Thyroid gland (tissue), 4 donors: ENCODE measurements around the gene SLC10A3. TPM values are rescaled to one million over a fixed set of nuclear protein-coding genes. Genes with fewer than 3 reads are reported as not detected.

Source experiments
- DNase-seq, 2 donors: peaks; one replicate each; pipeline ENCODE4 v3.0.0-alpha.2; 2019
- H3K27ac ChIP-seq, 3 donors: fragments of 200-600 bp; sonication (generic); 1 replicate in 2 of 3; 2 replicates in 1 of 3; pipeline ENCODE4 v1.5.1; 2016 to 2019; ENCODE audit warnings: mild to moderate bottlenecking in 1 of 3, moderate library complexity in 1 of 3
- H3K27me3 ChIP-seq: fragments of 200-600 bp; sonication (generic); one replicate; pipeline ENCODE4 v1.5.1; 2019
- H3K36me3 ChIP-seq, 2 donors: fragments of 200-600 bp; sonication (generic); one replicate each; pipeline ENCODE4 v1.5.1; 2016 to 2019
- H3K4me1 ChIP-seq, 2 donors: fragments of 200-600 bp; sonication (generic); one replicate each; pipeline ENCODE4 v1.5.1; 2017 to 2019
- H3K4me3 ChIP-seq, 3 donors: fragments of 200-600 bp; sonication (generic); replicated peaks in 1 of 3; 1 replicate in 2 of 3; 2 replicates in 1 of 3; pipeline ENCODE4 v1.5.1; 2016; ENCODE audit warnings: mild to moderate bottlenecking in 1 of 3
- H3K9me3 ChIP-seq: fragments of 200-600 bp; sonication (generic); one replicate; pipeline ENCODE4 v1.5.1; 2017
- CTCF ChIP-seq, 6 experiments: fragments of 200-600 bp in 3 of 6; fragments of 450-650 bp in 3 of 6; sonication (generic) in 3 of 6; IDR thresholded peaks; one replicate each; pipeline ENCODE4 v1.5.1; 2016 to 2019; ENCODE audit warnings: antibody characterized with exemption in 6 of 6, mild to moderate bottlenecking in 2 of 6, inconsistent platforms in 1 of 6, moderate library complexity in 1 of 6
- POLR2A ChIP-seq, 2 donors: fragments of 450-650 bp; IDR thresholded peaks; one replicate each; pipeline ENCODE4 v1.6.1; 2017; ENCODE audit warnings: antibody characterized with exemption in 2 of 2, mild to moderate bottlenecking in 2 of 2, moderate library complexity in 1 of 2
- WGBS, 2 donors: methylation state at CpG; one replicate each; pipeline ENCODE4 v1.1.5; 2017; 5-methylcytosine and 5-hydroxymethylcytosine counted together
- intact Hi-C: fragments of 100-400 bp; cut with DNase I; formaldehyde crosslinking; loops from one replicate; pipeline ENCODE4 v1.15.1; 2023
- total RNA-seq, 4 donors: library from RNA; depleted of rRNA; stranded (reverse); fragments of >200 nt; gene quantifications; one replicate each; pipeline ENCODE4 v1.2.3, GENCODE V29; 2016

The SLC10A3 gene
- total RNA-seq, 4 donors from 2014 or later, result 21.9 to 40.6 (median 29.3) TPM

- TF ChIP-seq CTCF (IDR thresholded peaks at IDR 0.05), result no peak
- TF ChIP-seq POLR2A (IDR thresholded peaks at IDR 0.05), result peak; percentile 52 to 89
- Histone ChIP-seq H3K4me3 (peak within 1 kb of the TSS in 2 of 3 donors; percentile 47 to 57), H3K36me3 (no peaks in the 10 kb centered on the region), H3K4me1 (peaks cover 5 to 10% of the 10 kb centered on the region in 2 donors), H3K27me3 (no peaks in the 10 kb centered on the region), H3K27ac (peak within 1 kb of the TSS; percentile 84 to 87 (median 87)), H3K9me3 (no peaks in the 10 kb centered on the region)
- intact Hi-C loops, result no loop called here
- 10% methylated on average over 2 of the region's 59 CpGs; no CpG with 5 or more reads in 1 of the 2 donors for WGBS, 2 donors
- DNase-seq, result peak; percentile 91 to 94
These were observed 25.7 kb upstream of the SLC10A3 start, which contains the start of gene FAM3A for GRCh38 chrX:154515966-154516655. Gene FAM3A (minus strand): TSS chrX:154516232. CDS start chrX:154515772, 460 bp downstream.

GRCh38 chrX:154515090-154515965 lies 24.9 kb upstream of the SLC10A3 start:
- Histone ChIP-seq H3K9me3 (no peaks in the 10 kb centered on the region), H3K4me1 (peaks cover 5 to 10% of the 10 kb centered on the region in 2 donors), H3K27ac (peak overlapping the region; percentile 74 to 87 (median 84)), H3K27me3 (no peaks in the 10 kb centered on the region), H3K36me3 (no peaks in the 10 kb centered on the region), H3K4me3 (peak overlapping the region in 2 of 3 donors; percentile 47 to 57)
- intact Hi-C loops, result no loop called here
- peak; percentile 50 to 55 for DNase-seq
- WGBS, 2 donors, result 33 to 41% methylated on average over 13 to 16 of the region's 34 CpGs
- TF ChIP-seq POLR2A (IDR thresholded peaks at IDR 0.05) (peak in 1 of 2 donors; percentile 15), CTCF (IDR thresholded peaks at IDR 0.05) (no peak)

- H3K27me3 ChIP-seq, result no peaks in the 10 kb centered on the region
- H3K36me3 ChIP-seq, result no peaks in the 10 kb centered on the region
- WGBS, 2 donors, result 98% methylated on average over 2 of the region's 2 CpGs
- no peak for TF ChIP-seq POLR2A (IDR thresholded peaks at IDR 0.05)
- TF ChIP-seq CTCF (IDR thresholded peaks at IDR 0.05), result no peak
- H3K4me1 ChIP-seq, result peaks cover 5 to 10% of the 10 kb centered on the region in 2 donors
- DNase-seq, result no peak
- no peak overlapping the region for H3K27ac ChIP-seq
- intact Hi-C loops, result no loop called here
- H3K9me3 ChIP-seq, result no peaks in the 10 kb centered on the region
- H3K4me3 ChIP-seq, result no peak overlapping the region
These were observed 23.3 kb upstream of the SLC10A3 start for GRCh38 chrX:154513716-154514115.

- WGBS, 2 donors, result 97% methylated on average over 11 to 15 of the region's 16 CpGs
- no peak for TF ChIP-seq CTCF (IDR thresholded peaks at IDR 0.05)
- no peak for TF ChIP-seq POLR2A (IDR thresholded peaks at IDR 0.05)
- no peak overlapping the region for H3K4me3 ChIP-seq
- H3K27me3 ChIP-seq, result no peaks in the 10 kb centered on the region
- H3K4me1 ChIP-seq, result peaks cover 5 to 10% of the 10 kb centered on the region in 2 donors
- H3K36me3 ChIP-seq, result no peaks in the 10 kb centered on the region
- H3K27ac ChIP-seq, result no peak overlapping the region
- intact Hi-C loops, result no loop called here
- H3K9me3 ChIP-seq, result no peaks in the 10 kb centered on the region
- DNase-seq, result no peak
These were observed 22.6 kb upstream of the SLC10A3 start for GRCh38 chrX:154512879-154513553.
